ENCODE data around the gene COLEC11.

Gene COLEC11

DNA sequence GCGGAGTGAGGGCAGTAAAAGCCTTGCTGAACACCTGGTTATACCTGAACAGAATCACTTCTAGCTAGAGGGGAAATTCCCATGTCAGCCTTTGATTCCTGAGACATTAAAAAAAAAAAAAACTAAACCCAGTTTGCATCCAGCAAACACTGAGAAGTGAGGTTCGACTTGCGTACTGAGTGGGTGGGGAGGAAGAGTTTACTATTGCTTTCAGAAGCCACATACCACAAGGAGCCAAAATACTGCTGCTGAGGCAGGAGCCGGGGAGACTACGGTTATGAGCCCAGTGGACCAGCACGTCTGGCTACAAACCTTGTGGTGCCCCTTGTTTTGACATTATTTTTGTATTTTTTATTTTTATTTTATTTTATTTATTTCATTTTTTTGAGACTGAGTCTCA, 2.7 kb downstream of the COLEC11 start:
- TF ChIP-seq BACH2 (CRISPR knock-in tag; IDR thresholded peaks at IDR 0.05; ENCODE audit: borderline replicate concordance) (no peak), ZC3H10 (CRISPR knock-in tag; IDR thresholded peaks at IDR 0.05) (no peak), SNAI2 (CRISPR knock-in tag; IDR thresholded peaks at IDR 0.05) (no peak), ZFP30 (CRISPR knock-in tag; IDR thresholded peaks at IDR 0.05) (no peak), ISL1 (CRISPR knock-in tag; IDR thresholded peaks at IDR 0.05) (no peak), ZNF565 (CRISPR knock-in tag; conservative IDR thresholded peaks at IDR 0.05; ENCODE audit: low read depth) (no peak)
- no peak for ATAC-seq

DNA sequence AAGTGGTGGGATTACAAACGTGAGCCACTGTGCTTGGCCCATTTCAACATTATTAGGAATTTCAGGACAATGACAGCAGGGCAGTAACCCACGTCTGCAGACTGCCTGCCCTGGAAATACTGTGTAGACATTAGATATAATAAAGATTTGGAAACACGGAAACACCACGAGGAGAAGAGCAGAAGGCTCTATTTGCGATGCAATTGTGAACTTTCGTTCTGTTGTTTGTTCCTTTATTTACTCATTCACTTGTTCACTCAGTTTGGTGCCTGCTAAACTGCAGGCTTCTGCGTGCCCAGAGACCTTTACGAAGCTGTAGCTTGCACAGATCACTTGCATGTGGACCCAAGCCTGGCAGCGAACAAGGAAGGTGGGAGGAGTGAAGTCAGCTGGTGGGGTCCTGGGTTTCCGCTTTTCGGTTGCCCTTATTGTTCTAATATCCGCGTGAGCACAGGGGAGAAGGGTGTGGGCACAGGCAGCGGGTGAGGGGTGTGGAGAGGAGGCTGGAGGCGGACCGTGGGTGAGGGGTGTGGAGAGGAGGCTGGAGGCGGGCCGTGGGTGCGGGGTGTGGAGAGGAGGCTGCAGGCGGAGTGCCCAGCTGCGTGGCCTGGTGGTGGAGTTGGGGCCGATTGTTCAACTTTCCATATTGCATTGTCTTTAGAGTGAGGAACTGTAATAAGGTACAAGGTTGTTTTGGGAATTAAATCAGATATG, 3.4 kb downstream of the COLEC11 start:
- no peak for ATAC-seq
- TF ChIP-seq ZFP30 (CRISPR knock-in tag; IDR thresholded peaks at IDR 0.05) (no peak), ARNTL (CRISPR knock-in tag; IDR thresholded peaks at IDR 0.05; ENCODE audit: borderline replicate concordance, low read depth) (no peak), ZNF8 (CRISPR knock-in tag; IDR thresholded peaks at IDR 0.05) (no peak), ZNF565 (CRISPR knock-in tag; conservative IDR thresholded peaks at IDR 0.05; ENCODE audit: low read depth) (no peak), ZFP3 (CRISPR knock-in tag; IDR thresholded peaks at IDR 0.05) (no peak), GLIS3 (CRISPR knock-in tag; IDR thresholded peaks at IDR 0.05) (no peak), RARB (CRISPR knock-in tag; IDR thresholded peaks at IDR 0.05) (no peak), PPARA (CRISPR knock-in tag; IDR thresholded peaks at IDR 0.05; ENCODE audit: borderline replicate concordance) (no peak), CSDC2 (CRISPR knock-in tag; IDR thresholded peaks at IDR 0.05) (no peak), ZC3H10 (CRISPR knock-in tag; IDR thresholded peaks at IDR 0.05) (no peak), SNAI2 (CRISPR knock-in tag; IDR thresholded peaks at IDR 0.05) (no peak)
- TF ChIP-seq, protein P1, sequence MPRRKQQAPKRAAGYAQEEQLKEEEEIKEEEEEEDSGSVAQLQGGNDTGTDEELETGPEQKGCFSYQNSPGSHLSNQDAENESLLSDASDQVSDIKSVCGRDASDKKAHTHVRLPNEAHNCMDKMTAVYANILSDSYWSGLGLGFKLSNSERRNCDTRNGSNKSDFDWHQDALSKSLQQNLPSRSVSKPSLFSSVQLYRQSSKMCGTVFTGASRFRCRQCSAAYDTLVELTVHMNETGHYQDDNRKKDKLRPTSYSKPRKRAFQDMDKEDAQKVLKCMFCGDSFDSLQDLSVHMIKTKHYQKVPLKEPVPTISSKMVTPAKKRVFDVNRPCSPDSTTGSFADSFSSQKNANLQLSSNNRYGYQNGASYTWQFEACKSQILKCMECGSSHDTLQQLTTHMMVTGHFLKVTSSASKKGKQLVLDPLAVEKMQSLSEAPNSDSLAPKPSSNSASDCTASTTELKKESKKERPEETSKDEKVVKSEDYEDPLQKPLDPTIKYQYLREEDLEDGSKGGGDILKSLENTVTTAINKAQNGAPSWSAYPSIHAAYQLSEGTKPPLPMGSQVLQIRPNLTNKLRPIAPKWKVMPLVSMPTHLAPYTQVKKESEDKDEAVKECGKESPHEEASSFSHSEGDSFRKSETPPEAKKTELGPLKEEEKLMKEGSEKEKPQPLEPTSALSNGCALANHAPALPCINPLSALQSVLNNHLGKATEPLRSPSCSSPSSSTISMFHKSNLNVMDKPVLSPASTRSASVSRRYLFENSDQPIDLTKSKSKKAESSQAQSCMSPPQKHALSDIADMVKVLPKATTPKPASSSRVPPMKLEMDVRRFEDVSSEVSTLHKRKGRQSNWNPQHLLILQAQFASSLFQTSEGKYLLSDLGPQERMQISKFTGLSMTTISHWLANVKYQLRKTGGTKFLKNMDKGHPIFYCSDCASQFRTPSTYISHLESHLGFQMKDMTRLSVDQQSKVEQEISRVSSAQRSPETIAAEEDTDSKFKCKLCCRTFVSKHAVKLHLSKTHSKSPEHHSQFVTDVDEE (CRISPR knock-in tag; IDR thresholded peaks at IDR 0.05): no peak
- TF ChIP-seq, protein P2, sequence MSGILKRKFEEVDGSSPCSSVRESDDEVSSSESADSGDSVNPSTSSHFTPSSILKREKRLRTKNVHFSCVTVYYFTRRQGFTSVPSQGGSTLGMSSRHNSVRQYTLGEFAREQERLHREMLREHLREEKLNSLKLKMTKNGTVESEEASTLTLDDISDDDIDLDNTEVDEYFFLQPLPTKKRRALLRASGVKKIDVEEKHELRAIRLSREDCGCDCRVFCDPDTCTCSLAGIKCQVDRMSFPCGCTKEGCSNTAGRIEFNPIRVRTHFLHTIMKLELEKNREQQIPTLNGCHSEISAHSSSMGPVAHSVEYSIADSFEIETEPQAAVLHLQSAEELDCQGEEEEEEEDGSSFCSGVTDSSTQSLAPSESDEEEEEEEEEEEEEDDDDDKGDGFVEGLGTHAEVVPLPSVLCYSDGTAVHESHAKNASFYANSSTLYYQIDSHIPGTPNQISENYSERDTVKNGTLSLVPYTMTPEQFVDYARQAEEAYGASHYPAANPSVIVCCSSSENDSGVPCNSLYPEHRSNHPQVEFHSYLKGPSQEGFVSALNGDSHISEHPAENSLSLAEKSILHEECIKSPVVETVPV (CRISPR knock-in tag; IDR thresholded peaks at IDR 0.05): no peak
- TF ChIP-seq, protein P3, sequence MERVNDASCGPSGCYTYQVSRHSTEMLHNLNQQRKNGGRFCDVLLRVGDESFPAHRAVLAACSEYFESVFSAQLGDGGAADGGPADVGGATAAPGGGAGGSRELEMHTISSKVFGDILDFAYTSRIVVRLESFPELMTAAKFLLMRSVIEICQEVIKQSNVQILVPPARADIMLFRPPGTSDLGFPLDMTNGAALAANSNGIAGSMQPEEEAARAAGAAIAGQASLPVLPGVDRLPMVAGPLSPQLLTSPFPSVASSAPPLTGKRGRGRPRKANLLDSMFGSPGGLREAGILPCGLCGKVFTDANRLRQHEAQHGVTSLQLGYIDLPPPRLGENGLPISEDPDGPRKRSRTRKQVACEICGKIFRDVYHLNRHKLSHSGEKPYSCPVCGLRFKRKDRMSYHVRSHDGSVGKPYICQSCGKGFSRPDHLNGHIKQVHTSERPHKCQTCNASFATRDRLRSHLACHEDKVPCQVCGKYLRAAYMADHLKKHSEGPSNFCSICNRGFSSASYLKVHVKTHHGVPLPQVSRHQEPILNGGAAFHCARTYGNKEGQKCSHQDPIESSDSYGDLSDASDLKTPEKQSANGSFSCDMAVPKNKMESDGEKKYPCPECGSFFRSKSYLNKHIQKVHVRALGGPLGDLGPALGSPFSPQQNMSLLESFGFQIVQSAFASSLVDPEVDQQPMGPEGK (CRISPR knock-in tag; IDR thresholded peaks at IDR 0.05; ENCODE audit: borderline replicate concordance): no peak
- TF ChIP-seq, protein P4, sequence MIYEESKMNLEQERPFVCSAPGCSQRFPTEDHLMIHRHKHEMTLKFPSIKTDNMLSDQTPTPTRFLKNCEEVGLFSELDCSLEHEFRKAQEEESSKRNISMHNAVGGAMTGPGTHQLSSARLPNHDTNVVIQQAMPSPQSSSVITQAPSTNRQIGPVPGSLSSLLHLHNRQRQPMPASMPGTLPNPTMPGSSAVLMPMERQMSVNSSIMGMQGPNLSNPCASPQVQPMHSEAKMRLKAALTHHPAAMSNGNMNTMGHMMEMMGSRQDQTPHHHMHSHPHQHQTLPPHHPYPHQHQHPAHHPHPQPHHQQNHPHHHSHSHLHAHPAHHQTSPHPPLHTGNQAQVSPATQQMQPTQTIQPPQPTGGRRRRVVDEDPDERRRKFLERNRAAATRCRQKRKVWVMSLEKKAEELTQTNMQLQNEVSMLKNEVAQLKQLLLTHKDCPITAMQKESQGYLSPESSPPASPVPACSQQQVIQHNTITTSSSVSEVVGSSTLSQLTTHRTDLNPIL (CRISPR knock-in tag; IDR thresholded peaks at IDR 0.05; ENCODE audit: low read depth): no peak

DNA sequence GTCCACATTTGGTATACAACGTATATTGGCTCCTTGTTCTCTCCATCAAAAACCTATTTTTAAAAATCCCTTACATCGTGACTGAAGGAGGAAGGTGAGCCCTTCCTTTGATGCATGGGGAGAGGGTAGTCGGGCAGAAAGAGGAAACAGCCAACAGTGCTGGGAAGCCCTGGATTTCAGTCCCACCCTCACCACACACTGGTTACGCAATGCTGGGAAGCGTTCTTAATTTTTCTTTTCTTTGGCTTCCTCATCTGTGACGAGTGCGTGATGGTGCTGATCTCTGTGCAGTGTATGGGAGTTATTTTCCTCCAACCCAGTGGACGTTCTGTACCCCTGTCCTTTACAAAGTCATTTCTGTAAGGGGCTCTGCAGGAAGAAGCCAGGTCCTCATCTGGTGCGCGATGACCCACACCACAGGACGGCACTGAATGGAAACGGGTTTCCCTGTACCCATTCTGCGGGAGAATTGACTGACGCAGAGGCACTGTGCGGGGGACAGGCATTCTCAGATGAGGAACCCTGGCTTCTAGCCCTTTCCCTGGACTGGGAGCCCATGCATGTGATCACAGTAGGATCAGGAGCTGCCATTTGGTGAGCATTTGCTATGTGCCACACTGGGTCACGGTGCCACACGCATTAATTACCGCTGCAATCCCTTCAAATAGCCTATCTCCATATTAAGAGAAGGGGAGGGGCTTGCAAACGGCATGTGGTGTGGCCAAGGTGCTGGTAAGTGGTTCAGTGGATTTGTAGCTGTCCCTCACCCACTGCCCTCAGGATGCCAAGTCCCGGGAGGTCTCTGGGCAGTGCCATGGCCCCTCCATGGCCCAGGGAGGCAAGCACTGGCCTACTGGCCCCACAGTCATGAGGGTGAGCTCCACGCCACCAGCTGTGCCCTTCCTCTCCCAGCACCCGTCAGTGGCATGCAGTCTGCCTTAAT, 4.3 kb downstream of the COLEC11 start:
- ATAC-seq: no peak
- TF ChIP-seq TOX (CRISPR knock-in tag; IDR thresholded peaks at IDR 0.05; ENCODE audit: borderline replicate concordance) (no peak), ZNF565 (CRISPR knock-in tag; conservative IDR thresholded peaks at IDR 0.05; ENCODE audit: low read depth) (no peak), ZNF70 (CRISPR knock-in tag; IDR thresholded peaks at IDR 0.05) (no peak), ZNF8 (CRISPR knock-in tag; IDR thresholded peaks at IDR 0.05) (no peak), RARB (CRISPR knock-in tag; IDR thresholded peaks at IDR 0.05) (no peak), CSDC2 (CRISPR knock-in tag; IDR thresholded peaks at IDR 0.05) (no peak), ZFP30 (CRISPR knock-in tag; IDR thresholded peaks at IDR 0.05) (no peak), ARNTL (CRISPR knock-in tag; IDR thresholded peaks at IDR 0.05; ENCODE audit: borderline replicate concordance, low read depth) (no peak), BACH2 (CRISPR knock-in tag; IDR thresholded peaks at IDR 0.05; ENCODE audit: borderline replicate concordance) (no peak), ZFP3 (CRISPR knock-in tag; IDR thresholded peaks at IDR 0.05) (no peak), ISL1 (CRISPR knock-in tag; IDR thresholded peaks at IDR 0.05) (no peak), SNAI2 (CRISPR knock-in tag; IDR thresholded peaks at IDR 0.05) (no peak), PPARA (CRISPR knock-in tag; IDR thresholded peaks at IDR 0.05; ENCODE audit: borderline replicate concordance) (no peak), TCF4 (CRISPR knock-in tag; IDR thresholded peaks at IDR 0.05; ENCODE audit: borderline replicate concordance) (no peak), ESRRG (CRISPR knock-in tag; IDR thresholded peaks at IDR 0.05) (no peak)
- TF ChIP-seq, protein P4 (CRISPR knock-in tag; IDR thresholded peaks at IDR 0.05; ENCODE audit: low read depth): no peak
- TF ChIP-seq, protein P3 (CRISPR knock-in tag; IDR thresholded peaks at IDR 0.05; ENCODE audit: borderline replicate concordance): no peak
